CD4-positive, alpha-beta T cell treated with Interleukin-15 for 1 hour (primary cell): ENCODE data around the gene COA5.
"Not testable (repeated sequence)": the region's sequence is repeated elsewhere in the genome, so short reads cannot be mapped to it uniquely, and the experiment has no call there.

Experiments used
- DNase-seq: peaks from one replicate; pipeline ENCODE4 v3.0.0-alpha.2; 2020

COA5 gene

DNA sequence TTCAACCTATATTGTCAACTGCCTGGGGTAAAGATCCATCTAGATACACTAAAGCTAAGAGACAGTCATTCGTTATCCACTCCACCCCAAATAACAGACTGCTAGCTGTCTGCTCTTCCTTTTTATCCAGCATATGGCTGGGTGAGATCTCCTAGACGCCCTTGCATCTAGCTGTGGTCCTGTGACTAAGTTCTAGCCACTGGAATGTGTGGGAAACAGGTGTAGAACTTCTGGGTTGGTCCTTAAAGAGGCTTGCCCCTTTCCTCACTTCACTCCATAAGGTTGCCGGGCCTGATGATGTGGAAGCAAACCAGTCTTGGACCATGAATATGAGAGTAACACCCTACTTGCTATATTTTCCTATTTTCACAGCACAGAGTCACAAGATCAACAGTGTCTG lies 3.2 kb downstream of the COA5 start:
- DNase-seq = no peak

DNA sequence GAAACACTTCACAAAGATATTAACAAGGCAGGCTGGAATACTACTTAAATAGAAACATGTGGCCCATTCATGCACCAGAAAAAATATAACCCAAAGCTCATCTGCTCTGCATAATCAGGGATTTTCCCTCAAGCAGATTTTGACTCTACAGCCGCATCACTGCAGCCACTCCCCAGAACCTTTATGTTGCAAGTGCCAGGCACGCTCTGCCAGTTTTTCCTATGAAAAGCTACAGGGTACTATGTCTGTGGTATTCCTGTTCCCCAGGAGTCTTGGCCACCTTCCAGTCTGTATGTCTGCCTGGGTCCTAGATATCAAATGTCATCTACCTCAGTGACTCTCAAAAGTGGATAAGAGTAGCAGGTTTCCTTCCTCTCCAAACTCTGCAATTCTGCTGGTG lies 3.8 kb downstream of the COA5 start:
- DNase-seq = no peak

DNA sequence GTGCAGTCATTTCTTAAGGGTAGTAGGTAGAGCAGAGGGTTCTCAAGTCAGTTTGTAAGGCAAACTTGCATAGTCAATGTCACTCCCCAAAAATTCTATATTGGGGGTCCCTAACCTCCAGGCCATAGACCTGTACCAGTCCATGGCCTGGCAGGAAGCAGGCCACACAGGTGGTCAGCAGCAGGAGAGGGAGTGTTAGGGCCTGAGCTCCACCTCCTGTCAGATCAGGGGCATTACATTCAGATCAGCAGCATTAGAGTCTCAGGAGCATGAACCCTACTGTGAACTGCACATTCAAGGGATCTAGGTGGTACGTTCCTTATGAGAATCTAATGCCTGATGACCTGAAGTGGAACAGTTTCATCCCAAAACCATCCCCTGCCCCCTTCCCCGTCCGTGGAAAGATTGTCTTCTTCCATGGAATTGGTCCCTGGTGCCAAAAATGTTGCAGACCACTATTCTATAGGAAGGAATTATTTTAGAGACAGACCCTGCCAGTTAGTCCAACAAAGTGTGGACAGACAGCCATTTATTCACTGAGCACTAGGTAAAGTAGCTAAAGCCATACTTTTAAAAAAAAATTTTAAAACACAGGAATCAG lies 6.7 kb downstream of the COA5 start:
- DNase-seq = no peak

- DNase-seq = no peak
Measured at GRCh38 chr2:98598781-98599428, 9.4 kb downstream of the COA5 start.

GRCh38 chr2:98594665-98595064 lies 13.6 kb downstream of the COA5 start:
- not testable (repeated sequence) for DNase-seq

GRCh38 chr2:98592565-98592964 lies 15.7 kb downstream of the COA5 start:
- no peak for DNase-seq

- no peak for DNase-seq
Measured at GRCh38 chr2:98589489-98589888, 18.8 kb downstream of the COA5 start.

GRCh38 chr2:98588880-98589431 lies 19.4 kb downstream of the COA5 start:
- no peak for DNase-seq

GRCh38 chr2:98586551-98587140 lies 21.7 kb downstream of the COA5 start:
- no peak for DNase-seq

DNA sequence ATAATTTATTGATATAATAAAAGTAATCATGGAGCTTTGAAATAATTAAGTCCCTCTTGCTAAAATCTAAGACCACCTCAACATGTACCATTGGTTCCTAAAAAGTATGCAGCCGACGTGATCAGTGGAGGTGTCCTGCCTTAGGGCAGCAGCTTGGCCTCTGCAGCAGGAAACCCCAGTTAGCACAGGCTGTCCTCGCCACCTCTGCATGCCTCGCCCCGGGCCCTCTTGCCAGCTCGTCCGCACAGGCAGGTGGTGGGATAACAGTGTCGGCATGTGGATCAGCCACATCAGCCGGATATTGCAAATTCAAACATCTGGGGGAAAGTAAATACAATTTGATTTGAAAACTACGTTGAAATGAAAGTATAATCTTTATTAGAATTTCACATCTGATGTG lies 22.9 kb downstream of the COA5 start:
- no peak for DNase-seq

DNA sequence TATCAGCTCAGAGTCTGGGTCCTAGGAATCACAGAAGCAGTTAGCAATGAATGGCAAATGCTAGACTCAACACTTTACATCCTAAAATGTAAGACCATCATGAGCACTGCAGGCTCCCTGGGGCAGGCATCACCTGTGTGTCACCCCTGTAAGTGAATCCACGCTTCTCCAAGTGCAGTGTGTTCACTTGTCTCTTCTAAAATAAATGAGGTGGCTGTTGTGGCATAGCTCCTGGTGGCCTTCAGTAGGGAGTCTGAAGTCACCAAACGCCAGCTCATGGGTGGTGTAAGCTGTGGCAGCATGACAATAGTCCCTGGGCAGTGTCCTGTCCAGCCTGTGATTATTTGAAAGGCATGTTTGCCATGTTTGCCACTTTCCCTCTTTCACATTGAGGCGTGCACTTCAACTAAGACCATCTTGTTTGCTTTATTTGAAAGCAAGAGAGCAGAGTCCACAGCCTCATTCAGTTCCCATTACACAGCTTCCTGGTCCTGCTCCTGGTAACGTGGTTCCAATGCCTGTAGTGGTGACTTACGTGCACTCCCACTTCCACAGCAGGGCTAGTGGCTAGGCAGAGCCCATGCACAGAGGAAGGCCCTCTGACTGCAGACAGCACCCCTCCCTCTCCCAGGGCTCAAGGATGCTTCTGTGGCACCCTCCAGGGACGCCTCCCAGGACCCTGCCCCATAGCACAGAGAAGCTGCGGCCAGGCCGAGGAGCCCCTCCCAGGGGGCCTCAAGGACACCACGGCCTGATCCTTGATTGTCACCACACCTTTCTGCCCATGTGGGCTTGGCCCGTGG lies 24.3 kb downstream of the COA5 start:
- DNase-seq = no peak

DNA sequence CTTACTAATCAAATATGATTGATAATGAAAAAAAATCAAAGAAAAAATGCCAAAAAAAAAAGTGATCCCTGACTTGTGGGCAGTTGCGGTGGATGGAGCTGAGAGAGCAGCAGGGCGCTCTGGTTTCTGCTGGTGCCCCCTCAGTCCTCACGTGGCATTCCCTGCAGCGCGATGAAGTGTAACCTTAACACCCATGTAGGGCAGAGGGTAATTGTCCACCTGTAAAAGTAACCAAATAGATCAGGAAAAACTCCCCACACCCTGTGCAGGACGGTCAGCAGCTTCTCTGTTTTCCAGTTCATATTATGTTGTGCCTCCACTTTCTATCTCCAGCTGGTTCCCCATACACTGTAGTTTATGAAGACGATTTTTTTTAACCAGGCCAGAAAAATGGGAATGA lies 25.0 kb downstream of the COA5 start:
- DNase-seq = no peak

DNA sequence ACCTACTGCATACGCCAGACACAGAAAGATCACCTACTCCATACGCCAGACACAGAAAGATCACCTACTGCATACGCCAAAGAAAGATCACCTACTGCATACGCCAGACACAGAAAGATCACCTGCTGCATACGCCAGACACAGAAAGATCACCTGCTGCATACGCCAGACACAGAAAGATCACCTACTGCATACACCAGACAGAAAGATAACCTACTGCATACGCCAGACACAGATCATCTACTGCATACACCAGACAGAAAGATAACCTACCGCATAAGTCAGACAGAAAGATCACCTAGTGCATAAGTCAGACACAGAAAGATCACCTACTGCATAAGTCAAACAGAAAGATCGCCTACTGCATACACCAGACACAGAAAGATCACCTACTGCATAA lies 25.8 kb downstream of the COA5 start:
- DNase-seq = no peak

- no peak for DNase-seq
Measured at GRCh38 chr2:98580656-98581284, 27.5 kb downstream of the COA5 start.

DNA sequence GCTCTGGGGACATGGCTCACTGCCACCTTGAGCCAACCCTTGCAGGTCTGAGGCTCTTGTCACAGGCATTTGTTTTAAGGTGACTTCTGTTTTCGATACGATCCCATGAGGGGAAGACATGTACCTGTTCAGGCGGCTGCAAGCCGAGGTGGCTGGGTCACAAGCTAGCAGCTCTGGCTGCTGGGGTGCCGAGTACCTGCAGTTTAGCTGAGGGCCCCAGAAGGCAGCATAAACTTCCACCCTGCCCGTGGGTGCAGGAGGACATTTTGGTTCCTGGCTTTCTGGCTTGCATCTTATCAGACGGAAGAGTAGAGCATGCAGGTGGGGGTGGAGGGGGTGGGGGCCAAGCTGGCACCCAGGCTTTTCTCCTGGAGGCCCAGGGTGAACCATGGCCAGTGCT lies 28.4 kb downstream of the COA5 start:
- no peak for DNase-seq

DNA sequence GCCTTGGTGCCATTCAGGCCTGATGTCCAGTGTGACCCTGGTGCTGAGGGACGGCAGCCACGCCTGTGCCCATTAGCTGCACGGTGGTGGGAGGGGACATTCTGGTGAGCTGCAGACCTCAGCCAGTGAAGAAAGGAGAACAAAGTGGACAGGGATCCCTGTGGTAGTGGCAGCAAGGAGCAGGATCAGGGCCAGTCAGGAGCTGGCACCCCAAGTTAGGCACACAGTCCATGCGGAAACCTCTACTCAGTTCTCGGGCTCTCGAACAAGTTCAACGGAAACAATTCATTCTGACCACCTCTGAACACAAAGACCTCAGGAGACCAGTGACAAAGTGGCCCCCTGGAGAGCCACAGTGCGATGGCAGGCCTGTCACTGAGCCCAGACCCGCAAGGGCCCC lies 30.1 kb downstream of the COA5 start:
- DNase-seq = no peak

- no peak for DNase-seq
Measured at GRCh38 chr2:98577313-98577712, 31.0 kb downstream of the COA5 start.

- DNase-seq = no peak
Measured at GRCh38 chr2:98576666-98577312, 31.5 kb downstream of the COA5 start.

DNA sequence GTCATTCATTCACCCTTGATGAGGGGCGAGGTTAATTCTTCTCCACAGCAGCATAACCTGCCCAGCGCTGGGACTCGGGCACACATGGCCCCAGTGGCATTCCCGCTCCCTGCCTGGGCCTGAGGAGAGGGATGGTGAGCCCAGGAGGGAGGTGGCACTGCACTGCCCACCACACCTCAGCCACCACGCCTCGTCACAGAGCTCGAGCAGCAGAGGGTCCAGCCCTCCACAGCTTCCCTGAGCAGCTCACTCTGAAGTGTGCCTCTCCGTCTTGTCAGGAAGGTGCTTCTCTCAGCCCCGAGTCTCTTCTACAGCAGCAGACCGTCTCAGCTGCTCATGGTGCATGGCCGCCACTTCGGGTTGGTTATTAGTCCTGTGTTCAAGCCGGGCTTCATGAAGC lies 34.9 kb downstream of the COA5 start:
- DNase-seq = no peak

DNA sequence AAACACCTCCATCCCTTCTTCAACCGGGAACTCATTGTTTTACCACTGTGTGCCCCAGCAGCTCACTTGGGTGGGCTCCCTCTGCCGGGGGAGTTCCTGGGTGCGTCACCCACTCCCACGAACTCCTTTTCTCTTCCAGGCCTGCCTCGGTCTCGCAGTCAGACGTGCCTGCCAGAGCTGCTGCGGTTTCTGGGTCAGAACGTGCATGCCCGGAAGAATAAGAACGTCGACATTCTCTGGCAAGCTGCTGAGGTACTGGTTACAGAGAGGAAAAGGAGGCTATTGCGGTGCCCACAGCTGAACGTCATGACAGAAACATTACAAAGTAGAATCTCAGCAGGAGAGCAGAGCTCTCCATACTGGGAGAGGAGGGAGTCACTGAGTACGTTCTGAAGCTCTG lies 35.6 kb downstream of the COA5 start:
- DNase-seq = no peak

DNA sequence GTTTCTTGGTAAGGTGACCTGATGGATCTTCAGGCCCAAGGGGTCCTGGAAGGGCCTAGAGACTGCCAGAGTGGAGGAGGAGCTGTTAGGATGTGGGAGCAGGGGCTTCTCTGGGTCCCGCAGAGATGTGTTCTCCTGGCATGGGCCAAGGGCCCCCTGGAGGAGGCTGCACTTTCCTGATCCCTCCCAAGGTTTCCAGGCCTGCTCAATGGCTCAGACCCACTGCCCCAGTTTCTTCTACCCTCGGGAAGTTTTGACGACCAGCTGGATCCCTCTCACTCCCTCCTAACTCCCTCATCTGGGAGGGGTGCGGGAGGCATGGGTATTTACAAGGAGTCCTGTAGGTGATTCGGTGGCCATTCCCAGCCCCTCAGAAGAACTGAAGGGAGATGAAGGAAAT lies 36.1 kb downstream of the COA5 start:
- no peak for DNase-seq

DNA sequence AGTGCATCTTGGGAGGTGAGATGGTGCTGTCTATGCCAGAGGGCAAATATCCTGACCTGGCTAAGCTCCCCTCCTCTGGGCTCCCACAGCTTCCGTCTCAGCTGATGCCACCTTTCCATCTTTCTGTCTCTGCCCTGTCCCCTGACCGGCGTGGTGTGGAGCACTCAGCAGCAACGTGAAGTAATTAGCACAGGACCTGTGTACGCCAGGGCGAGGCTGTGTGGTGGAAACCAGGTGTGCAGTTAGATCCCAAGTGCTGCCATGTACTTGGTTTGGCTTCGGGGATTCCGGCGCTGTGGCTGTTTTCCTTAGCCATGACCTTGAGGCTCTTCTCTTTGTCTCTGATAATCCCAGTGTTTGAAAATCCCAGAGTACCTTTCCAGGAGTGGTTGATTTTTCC lies 36.5 kb downstream of the COA5 start:
- DNase-seq = no peak
